K562 (cell line): ENCODE measurements around the gene PRRC2A. TPM values are rescaled to one million over a fixed set of nuclear protein-coding genes. Genes with fewer than 3 reads are reported as not detected.

Experiments used
- GATA2 ChIP-seq: sonication (generic); formaldehyde crosslinking; IDR thresholded peaks from 2 replicates; pipeline ENCODE4 v1.4.0; 2020; ENCODE audit warnings: mild to moderate bottlenecking, missing genetic modification reagents
- HIVEP1 ChIP-seq: fragments of 250-450 bp; sonication (Bioruptor Pico); IDR thresholded peaks from 2 replicates; pipeline ENCODE4 v1.4.0; 2020; ENCODE audit warnings: mild to moderate bottlenecking
- HMG20B ChIP-seq: fragments of 250-450 bp; sonication (Bioruptor Pico); IDR thresholded peaks from 2 replicates; pipeline ENCODE4 v1.5.0; 2021; ENCODE audit warnings: mild to moderate bottlenecking
- HNRNPK ChIP-seq: fragments of 200-400 bp; formaldehyde crosslinking; IDR thresholded peaks from one replicate; pipeline ENCODE4 v1.6.1; 2018; ENCODE audit warnings: mild to moderate bottlenecking, low read depth, low read length; ENCODE audit not compliant: poor library complexity, severe bottlenecking
- MYBL2 ChIP-seq, 2 experiments: fragments of 450-650 bp in 1 of 2; sonication (generic) in 1 of 2; formaldehyde crosslinking in 1 of 2; IDR thresholded peaks; 2 replicates each; pipeline versions ENCODE4 v1.6.1 to v1.8.1; 2017 to 2022; ENCODE audit warnings: borderline replicate concordance in 1 of 2, inconsistent platforms in 1 of 2, low read depth in 1 of 2, mild to moderate bottlenecking in 1 of 2, missing genetic modification reagents in 1 of 2, moderate library complexity in 1 of 2
- POLR2A ChIP-seq: fragments of 450-650 bp; conservative IDR thresholded peaks from 2 replicates; pipeline ENCODE4 v1.6.1; 2016
- POLR2AphosphoS5 ChIP-seq: IDR thresholded peaks from 2 replicates; pipeline ENCODE4 v1.6.1; 2011; ENCODE audit warnings: mild to moderate bottlenecking, low read depth, low read length, moderate library complexity; ENCODE audit not compliant: control insufficient read depth, insufficient read depth
- POLR2G ChIP-seq: fragments of 200-400 bp; formaldehyde crosslinking; IDR thresholded peaks from 2 replicates; pipeline ENCODE4 v1.6.1; 2017; ENCODE audit warnings: low read depth, mild to moderate bottlenecking, antibody characterized with exemption, low read length, moderate library complexity
- PRMT5 ChIP-seq: sonication (generic); formaldehyde crosslinking; IDR thresholded peaks from 2 replicates; pipeline ENCODE4 v1.5.0; 2020; ENCODE audit warnings: missing genetic modification reagents
- RBM22 ChIP-seq: fragments of 200-400 bp; formaldehyde crosslinking; IDR thresholded peaks from 2 replicates; pipeline ENCODE4 v1.6.1; 2018; ENCODE audit warnings: low read length, low read depth; ENCODE audit not compliant: poor library complexity, severe bottlenecking
- RFX7 ChIP-seq: fragments of 250-450 bp; sonication (Bioruptor Pico); IDR thresholded peaks from 2 replicates; pipeline ENCODE4 v1.5.1; 2021; ENCODE audit warnings: mild to moderate bottlenecking
- SLC30A9 ChIP-seq: fragments of 250-450 bp; sonication (Bioruptor Pico); IDR thresholded peaks from 2 replicates; pipeline ENCODE4 v1.8.0; 2022; ENCODE audit warnings: mild to moderate bottlenecking, moderate library complexity
- ZBTB1 ChIP-seq: sonication (generic); formaldehyde crosslinking; IDR thresholded peaks from 2 replicates; pipeline ENCODE4 v1.8.1; 2023; ENCODE audit warnings: missing genetic modification reagents, low read depth, mild to moderate bottlenecking, borderline replicate concordance
- ZKSCAN1 ChIP-seq: fragments of 150-350 bp; IDR thresholded peaks from 2 replicates; pipeline ENCODE4 v1.6.1; 2016; ENCODE audit warnings: low read depth, low read length
- polyA plus RNA-seq, 8 experiments: library from polyadenylated mRNA; depleted of rRNA in 4 of 8; stranded (reverse) in 5 of 8; unstranded in 3 of 8; fragments of >200 nt; fragmentation: Nextera tagmentation in 2 of 8; fragmentation: Illumina TruSeq in 1 of 8; extraction: Ambion mirVana in 2 of 8; extraction: Trizol in 1 of 8; gene quantifications; 2 replicates each; pipeline versions ENCODE4 v1.2.1 to v1.2.3, GENCODE V29; 2011 to 2014; ENCODE audit warnings: inconsistent platforms in 1 of 8, missing spikeins in 1 of 8
- total RNA-seq, 7 experiments: library from RNA; depleted of rRNA in 6 of 7; stranded (reverse); fragments of >200 nt in 6 of 7; fragmentation: Illumina TruSeq in 2 of 7; extraction: Trizol in 2 of 7; gene quantifications; 2 replicates each; pipeline versions ENCODE4 v1.2.1 to v1.2.3, GENCODE V29; 2011 to 2021; ENCODE audit warnings: low replicate concordance in 1 of 7
- TF ChIP-seq, protein P1 (sequence below): fragments of 450-650 bp; IDR thresholded peaks from one replicate; pipeline ENCODE4 v1.6.1; 2018; ENCODE audit warnings: mild to moderate bottlenecking, moderate library complexity; ENCODE audit not compliant: partially characterized antibody
- TF ChIP-seq, protein P2 (sequence below): fragments of 250-450 bp; sonication (Bioruptor Pico); IDR thresholded peaks from 2 replicates; pipeline ENCODE4 v1.4.0; 2020
- TF ChIP-seq, protein P3 (sequence below): sonication (generic); formaldehyde crosslinking; IDR thresholded peaks from 2 replicates; pipeline ENCODE4 v1.4.0; 2020; ENCODE audit warnings: mild to moderate bottlenecking, missing genetic modification reagents
- TF ChIP-seq, protein P4 (sequence below): fragments of 250-450 bp; sonication (Bioruptor Pico); IDR thresholded peaks from 2 replicates; pipeline ENCODE4 v1.4.0; 2020

Gene PRRC2A
- total and polyA plus RNA-seq, 9 of the 15 experiments (the other 6 are each of a cell fraction or from before 2014, with no cell fraction given): 1.0 to 332 (median 63.0) TPM

DNA sequence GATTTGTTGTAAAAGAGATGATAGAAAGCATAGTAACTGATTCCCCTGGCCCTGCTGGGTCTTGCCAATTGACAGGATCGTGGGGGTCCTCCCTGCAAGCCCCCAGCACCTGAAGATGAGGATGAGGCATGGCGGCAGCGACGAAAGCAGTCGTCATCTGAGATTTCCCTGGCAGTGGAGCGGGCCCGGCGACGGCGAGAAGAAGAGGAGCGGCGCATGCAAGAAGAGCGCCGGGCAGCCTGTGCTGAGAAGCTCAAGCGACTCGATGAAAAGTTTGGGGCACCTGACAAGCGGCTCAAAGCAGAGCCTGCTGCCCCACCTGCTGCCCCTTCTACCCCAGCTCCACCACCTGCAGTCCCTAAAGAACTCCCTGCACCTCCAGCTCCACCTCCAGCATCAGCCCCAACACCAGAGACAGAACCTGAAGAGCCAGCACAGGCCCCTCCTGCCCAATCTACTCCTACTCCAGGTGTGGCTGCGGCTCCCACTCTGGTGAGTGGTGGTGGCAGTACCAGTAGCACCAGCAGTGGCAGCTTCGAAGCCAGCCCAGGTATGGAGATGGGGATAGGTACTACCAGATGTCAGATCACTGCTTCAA, 7.3 kb downstream of the PRRC2A start (continued):
- TF ChIP-seq, protein P1, sequence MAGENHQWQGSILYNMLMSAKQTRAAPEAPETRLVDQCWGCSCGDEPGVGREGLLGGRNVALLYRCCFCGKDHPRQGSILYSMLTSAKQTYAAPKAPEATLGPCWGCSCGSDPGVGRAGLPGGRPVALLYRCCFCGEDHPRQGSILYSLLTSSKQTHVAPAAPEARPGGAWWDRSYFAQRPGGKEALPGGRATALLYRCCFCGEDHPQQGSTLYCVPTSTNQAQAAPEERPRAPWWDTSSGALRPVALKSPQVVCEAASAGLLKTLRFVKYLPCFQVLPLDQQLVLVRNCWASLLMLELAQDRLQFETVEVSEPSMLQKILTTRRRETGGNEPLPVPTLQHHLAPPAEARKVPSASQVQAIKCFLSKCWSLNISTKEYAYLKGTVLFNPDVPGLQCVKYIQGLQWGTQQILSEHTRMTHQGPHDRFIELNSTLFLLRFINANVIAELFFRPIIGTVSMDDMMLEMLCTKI: no peak
- TF ChIP-seq POLR2A (peak; percentile 44; the same call in 1 of the 2 replicates), ZKSCAN1 (no peak), GATA2 (CRISPR knock-in tag) (no peak), HIVEP1 (no peak), POLR2G (peak; percentile 71), POLR2AphosphoS5 (peak; percentile 35; the same call in 1 of the 2 replicates), HNRNPK (no peak), ZBTB1 (CRISPR knock-in tag) (no peak), RFX7 (CRISPR knock-in tag) (no peak), MYBL2 (IDR thresholded peaks at IDR 0.05; ENCODE audit: low read depth) (no peak), MYBL2 (CRISPR knock-in tag; IDR thresholded peaks at IDR 0.05; ENCODE audit: borderline replicate concordance) (no peak), RBM22 (peak; percentile 81), SLC30A9 (no peak), PRMT5 (CRISPR knock-in tag) (no peak), HMG20B (CRISPR knock-in tag) (no peak)
- TF ChIP-seq, protein P2, sequence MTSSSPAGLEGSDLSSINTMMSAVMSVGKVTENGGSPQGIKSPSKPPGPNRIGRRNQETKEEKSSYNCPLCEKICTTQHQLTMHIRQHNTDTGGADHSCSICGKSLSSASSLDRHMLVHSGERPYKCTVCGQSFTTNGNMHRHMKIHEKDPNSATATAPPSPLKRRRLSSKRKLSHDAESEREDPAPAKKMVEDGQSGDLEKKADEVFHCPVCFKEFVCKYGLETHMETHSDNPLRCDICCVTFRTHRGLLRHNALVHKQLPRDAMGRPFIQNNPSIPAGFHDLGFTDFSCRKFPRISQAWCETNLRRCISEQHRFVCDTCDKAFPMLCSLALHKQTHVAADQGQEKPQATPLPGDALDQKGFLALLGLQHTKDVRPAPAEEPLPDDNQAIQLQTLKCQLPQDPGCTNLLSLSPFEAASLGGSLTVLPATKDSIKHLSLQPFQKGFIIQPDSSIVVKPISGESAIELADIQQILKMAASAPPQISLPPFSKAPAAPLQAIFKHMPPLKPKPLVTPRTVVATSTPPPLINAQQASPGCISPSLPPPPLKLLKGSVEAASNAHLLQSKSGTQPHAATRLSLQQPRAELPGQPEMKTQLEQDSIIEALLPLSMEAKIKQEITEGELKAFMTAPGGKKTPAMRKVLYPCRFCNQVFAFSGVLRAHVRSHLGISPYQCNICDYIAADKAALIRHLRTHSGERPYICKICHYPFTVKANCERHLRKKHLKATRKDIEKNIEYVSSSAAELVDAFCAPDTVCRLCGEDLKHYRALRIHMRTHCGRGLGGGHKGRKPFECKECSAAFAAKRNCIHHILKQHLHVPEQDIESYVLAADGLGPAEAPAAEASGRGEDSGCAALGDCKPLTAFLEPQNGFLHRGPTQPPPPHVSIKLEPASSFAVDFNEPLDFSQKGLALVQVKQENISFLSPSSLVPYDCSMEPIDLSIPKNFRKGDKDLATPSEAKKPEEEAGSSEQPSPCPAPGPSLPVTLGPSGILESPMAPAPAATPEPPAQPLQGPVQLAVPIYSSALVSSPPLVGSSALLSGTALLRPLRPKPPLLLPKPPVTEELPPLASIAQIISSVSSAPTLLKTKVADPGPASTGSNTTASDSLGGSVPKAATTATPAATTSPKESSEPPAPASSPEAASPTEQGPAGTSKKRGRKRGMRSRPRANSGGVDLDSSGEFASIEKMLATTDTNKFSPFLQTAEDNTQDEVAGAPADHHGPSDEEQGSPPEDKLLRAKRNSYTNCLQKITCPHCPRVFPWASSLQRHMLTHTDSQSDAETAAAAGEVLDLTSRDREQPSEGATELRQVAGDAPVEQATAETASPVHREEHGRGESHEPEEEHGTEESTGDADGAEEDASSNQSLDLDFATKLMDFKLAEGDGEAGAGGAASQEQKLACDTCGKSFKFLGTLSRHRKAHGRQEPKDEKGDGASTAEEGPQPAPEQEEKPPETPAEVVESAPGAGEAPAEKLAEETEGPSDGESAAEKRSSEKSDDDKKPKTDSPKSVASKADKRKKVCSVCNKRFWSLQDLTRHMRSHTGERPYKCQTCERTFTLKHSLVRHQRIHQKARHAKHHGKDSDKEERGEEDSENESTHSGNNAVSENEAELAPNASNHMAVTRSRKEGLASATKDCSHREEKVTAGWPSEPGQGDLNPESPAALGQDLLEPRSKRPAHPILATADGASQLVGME (CRISPR knock-in tag): no peak
- TF ChIP-seq, protein P3, sequence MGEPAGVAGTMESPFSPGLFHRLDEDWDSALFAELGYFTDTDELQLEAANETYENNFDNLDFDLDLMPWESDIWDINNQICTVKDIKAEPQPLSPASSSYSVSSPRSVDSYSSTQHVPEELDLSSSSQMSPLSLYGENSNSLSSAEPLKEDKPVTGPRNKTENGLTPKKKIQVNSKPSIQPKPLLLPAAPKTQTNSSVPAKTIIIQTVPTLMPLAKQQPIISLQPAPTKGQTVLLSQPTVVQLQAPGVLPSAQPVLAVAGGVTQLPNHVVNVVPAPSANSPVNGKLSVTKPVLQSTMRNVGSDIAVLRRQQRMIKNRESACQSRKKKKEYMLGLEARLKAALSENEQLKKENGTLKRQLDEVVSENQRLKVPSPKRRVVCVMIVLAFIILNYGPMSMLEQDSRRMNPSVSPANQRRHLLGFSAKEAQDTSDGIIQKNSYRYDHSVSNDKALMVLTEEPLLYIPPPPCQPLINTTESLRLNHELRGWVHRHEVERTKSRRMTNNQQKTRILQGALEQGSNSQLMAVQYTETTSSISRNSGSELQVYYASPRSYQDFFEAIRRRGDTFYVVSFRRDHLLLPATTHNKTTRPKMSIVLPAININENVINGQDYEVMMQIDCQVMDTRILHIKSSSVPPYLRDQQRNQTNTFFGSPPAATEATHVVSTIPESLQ (CRISPR knock-in tag): no peak
- TF ChIP-seq, protein P4, sequence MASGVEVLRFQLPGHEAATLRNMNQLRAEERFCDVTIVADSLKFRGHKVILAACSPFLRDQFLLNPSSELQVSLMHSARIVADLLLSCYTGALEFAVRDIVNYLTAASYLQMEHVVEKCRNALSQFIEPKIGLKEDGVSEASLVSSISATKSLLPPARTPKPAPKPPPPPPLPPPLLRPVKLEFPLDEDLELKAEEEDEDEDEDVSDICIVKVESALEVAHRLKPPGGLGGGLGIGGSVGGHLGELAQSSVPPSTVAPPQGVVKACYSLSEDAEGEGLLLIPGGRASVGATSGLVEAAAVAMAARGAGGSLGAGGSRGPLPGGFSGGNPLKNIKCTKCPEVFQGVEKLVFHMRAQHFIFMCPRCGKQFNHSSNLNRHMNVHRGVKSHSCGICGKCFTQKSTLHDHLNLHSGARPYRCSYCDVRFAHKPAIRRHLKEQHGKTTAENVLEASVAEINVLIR (CRISPR knock-in tag): no peak
